Measurements from ENCODE around the gene XRCC3. TPM values are rescaled to one million over a fixed set of nuclear protein-coding genes. Genes with fewer than 3 reads are reported as not detected.

Gene XRCC3
- total and polyA plus RNA-seq, 2 experiments from 2014 or later, result 7.7 to 9.1 TPM

DNA sequence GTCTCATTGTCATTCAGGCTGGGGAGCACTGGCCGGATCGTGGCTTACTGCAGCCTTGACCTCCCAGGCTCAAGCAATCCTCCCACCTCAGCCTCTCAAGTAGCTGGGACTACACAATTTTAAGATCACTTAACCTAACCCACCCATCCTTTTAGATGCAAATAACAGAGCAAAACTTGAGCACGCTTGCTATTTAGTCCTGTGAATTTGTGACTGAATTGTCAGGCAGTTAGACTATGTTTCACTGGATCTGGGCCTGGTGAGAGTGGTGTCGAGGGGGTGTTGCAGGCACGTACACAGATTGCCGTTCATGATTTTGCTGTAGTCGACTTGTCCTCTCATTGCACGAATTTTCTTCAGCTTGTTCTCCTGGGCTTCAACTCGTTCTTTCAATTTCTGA is 38.5 kb upstream of the XRCC3 start:
- Histone ChIP-seq H3K4me2 (no peak overlapping the region), H3K9me2 (replicated peaks; ENCODE audit: insufficient read depth) (no peaks in the 10 kb centered on the region), H2AFZ (no peak overlapping the region), H3K4me3 (no peak overlapping the region), H3K4me1 (ENCODE audit: insufficient read depth) (no peaks in the 10 kb centered on the region), H3K9me3 (ENCODE audit: low read depth) (no peaks in the 10 kb centered on the region), H3K27ac (no peak overlapping the region), H4K20me1 (ENCODE audit: insufficient read depth, poor library complexity, severe bottlenecking) (no peaks in the 10 kb centered on the region), H3K27me3 (no peaks in the 10 kb centered on the region), H3K36me3 (replicated peaks; ENCODE audit: insufficient read depth, low read depth) (no peaks in the 10 kb centered on the region), H3K79me2 (no peaks in the 10 kb centered on the region)
- WGBS (ENCODE audit: low lambda C conversion rate, missing lambda C conversion rate), result 87% methylated on average over 9 of the region's 9 CpGs
- TF ChIP-seq EZH2phosphoT487 (IDR thresholded peaks at IDR 0.05; ENCODE audit: low read depth, severe bottlenecking, unreplicated experiment), result no peak
- no peak for TF ChIP-seq EZH2 (IDR thresholded peaks at IDR 0.05; ENCODE audit: borderline replicate concordance)
- TF ChIP-seq, protein P1, sequence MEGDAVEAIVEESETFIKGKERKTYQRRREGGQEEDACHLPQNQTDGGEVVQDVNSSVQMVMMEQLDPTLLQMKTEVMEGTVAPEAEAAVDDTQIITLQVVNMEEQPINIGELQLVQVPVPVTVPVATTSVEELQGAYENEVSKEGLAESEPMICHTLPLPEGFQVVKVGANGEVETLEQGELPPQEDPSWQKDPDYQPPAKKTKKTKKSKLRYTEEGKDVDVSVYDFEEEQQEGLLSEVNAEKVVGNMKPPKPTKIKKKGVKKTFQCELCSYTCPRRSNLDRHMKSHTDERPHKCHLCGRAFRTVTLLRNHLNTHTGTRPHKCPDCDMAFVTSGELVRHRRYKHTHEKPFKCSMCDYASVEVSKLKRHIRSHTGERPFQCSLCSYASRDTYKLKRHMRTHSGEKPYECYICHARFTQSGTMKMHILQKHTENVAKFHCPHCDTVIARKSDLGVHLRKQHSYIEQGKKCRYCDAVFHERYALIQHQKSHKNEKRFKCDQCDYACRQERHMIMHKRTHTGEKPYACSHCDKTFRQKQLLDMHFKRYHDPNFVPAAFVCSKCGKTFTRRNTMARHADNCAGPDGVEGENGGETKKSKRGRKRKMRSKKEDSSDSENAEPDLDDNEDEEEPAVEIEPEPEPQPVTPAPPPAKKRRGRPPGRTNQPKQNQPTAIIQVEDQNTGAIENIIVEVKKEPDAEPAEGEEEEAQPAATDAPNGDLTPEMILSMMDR (IDR thresholded peaks at IDR 0.05; ENCODE audit: poor library complexity), result no peak
- DNase-seq (ENCODE audit: low spot score), result no peak

DNA sequence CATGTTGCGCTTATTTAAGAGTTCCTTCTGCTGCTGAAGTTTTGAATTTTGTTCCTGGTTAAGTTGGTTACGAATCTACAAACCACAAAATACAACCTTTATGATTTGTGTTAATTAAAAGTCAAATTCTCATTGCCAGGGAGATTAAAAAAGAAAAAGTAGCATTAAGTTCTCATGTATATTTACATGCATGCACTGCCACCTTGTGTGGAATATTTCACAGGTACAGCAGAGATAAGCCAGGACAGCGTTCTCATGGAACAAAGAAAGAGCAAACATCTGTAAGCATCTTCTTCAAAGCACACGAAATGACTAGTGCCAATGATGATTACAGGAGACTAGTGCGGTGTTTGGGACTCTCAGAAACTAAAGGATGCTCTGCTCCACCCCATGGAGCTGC is 34.6 kb upstream of the XRCC3 start:
- no peaks in the 10 kb centered on the region for H3K9me3 ChIP-seq (ENCODE audit: low read depth)
- TF ChIP-seq EZH2phosphoT487 (IDR thresholded peaks at IDR 0.05; ENCODE audit: low read depth, severe bottlenecking, unreplicated experiment), result no peak
- TF ChIP-seq, protein P1 (IDR thresholded peaks at IDR 0.05; ENCODE audit: poor library complexity), result peak; percentile 8
- no peak overlapping the region for H3K4me3 ChIP-seq
- no peaks in the 10 kb centered on the region for H3K4me1 ChIP-seq (ENCODE audit: insufficient read depth)
- no peak overlapping the region for H2AFZ ChIP-seq
- 94% methylated on average over 5 of the region's 5 CpGs for WGBS (ENCODE audit: low lambda C conversion rate, missing lambda C conversion rate)
- no peaks in the 10 kb centered on the region for H3K36me3 ChIP-seq (replicated peaks; ENCODE audit: insufficient read depth, low read depth)
- no peak overlapping the region for H3K4me2 ChIP-seq
- H3K27me3 ChIP-seq, result no peaks in the 10 kb centered on the region
- no peak for DNase-seq (ENCODE audit: low spot score)
- H3K79me2 ChIP-seq, result no peaks in the 10 kb centered on the region
- H3K9me2 ChIP-seq (replicated peaks; ENCODE audit: insufficient read depth), result no peaks in the 10 kb centered on the region
- no peak overlapping the region for H3K27ac ChIP-seq
- no peaks in the 10 kb centered on the region for H4K20me1 ChIP-seq (ENCODE audit: insufficient read depth, poor library complexity, severe bottlenecking)

DNA sequence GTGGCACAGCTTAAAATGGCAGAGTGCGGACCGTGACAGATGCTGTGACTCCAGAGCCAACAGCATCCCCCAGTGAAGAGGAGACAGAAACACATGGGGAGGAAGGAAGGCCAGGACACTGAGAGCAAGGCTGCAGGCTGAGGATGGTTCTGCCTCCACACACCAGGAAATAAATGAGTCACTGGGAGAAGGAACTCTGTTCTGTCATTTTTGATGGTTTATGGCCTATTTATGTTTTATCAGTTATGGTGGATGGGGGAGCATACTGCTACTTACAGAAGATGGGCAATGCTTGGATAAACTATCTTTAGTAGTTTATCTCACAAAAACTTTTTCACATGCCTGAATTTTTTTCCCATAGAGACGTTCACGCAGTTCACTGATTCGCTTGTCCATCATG is 34.2 kb upstream of the XRCC3 start:
- DNase-seq (ENCODE audit: low spot score), result no peak
- no peak overlapping the region for H3K4me2 ChIP-seq
- no peaks in the 10 kb centered on the region for H3K9me3 ChIP-seq (ENCODE audit: low read depth)
- H3K9me2 ChIP-seq (replicated peaks; ENCODE audit: insufficient read depth), result no peaks in the 10 kb centered on the region
- TF ChIP-seq EZH2 (IDR thresholded peaks at IDR 0.05; ENCODE audit: borderline replicate concordance) (no peak), EZH2phosphoT487 (IDR thresholded peaks at IDR 0.05; ENCODE audit: low read depth, severe bottlenecking, unreplicated experiment) (no peak)
- TF ChIP-seq, protein P1 (IDR thresholded peaks at IDR 0.05; ENCODE audit: poor library complexity), result no peak
- no peaks in the 10 kb centered on the region for H3K79me2 ChIP-seq
- no peak overlapping the region for H3K27ac ChIP-seq
- H4K20me1 ChIP-seq (ENCODE audit: insufficient read depth, poor library complexity, severe bottlenecking), result no peaks in the 10 kb centered on the region
- no peaks in the 10 kb centered on the region for H3K27me3 ChIP-seq
- no peaks in the 10 kb centered on the region for H3K36me3 ChIP-seq (replicated peaks; ENCODE audit: insufficient read depth, low read depth)
- WGBS (ENCODE audit: low lambda C conversion rate, missing lambda C conversion rate), result 92% methylated on average over 5 of the region's 5 CpGs
- no peak overlapping the region for H2AFZ ChIP-seq
- H3K4me1 ChIP-seq (ENCODE audit: insufficient read depth), result no peaks in the 10 kb centered on the region
- no peak overlapping the region for H3K4me3 ChIP-seq

DNA sequence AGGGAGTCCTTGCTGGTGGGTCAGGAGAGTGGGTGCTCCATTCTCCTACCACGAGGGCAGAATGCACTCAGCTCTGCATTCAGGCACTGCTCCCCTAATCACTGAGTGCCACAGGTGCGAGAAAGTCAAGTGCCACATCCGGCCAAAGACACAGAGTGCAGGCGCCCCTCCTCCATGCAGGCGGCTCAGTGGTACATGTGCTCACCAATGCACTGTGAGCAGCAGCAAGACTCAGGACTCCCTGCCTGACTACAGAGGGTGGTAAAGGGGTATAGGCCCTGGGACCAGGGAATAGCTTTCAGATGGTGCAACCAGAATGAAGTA is 33.2 kb upstream of the XRCC3 start:
- H3K4me2 ChIP-seq, result no peak overlapping the region
- no peaks in the 10 kb centered on the region for H3K36me3 ChIP-seq (replicated peaks; ENCODE audit: insufficient read depth, low read depth)
- no peaks in the 10 kb centered on the region for H3K27me3 ChIP-seq
- TF ChIP-seq EZH2phosphoT487 (IDR thresholded peaks at IDR 0.05; ENCODE audit: low read depth, severe bottlenecking, unreplicated experiment) (no peak), EZH2 (IDR thresholded peaks at IDR 0.05; ENCODE audit: borderline replicate concordance) (no peak)
- TF ChIP-seq, protein P1 (IDR thresholded peaks at IDR 0.05; ENCODE audit: poor library complexity), result no peak
- H3K4me1 ChIP-seq (ENCODE audit: insufficient read depth), result no peaks in the 10 kb centered on the region
- H3K9me3 ChIP-seq (ENCODE audit: low read depth), result no peaks in the 10 kb centered on the region
- DNase-seq (ENCODE audit: low spot score), result no peak
- 94% methylated on average over 5 of the region's 5 CpGs for WGBS (ENCODE audit: low lambda C conversion rate, missing lambda C conversion rate)
- no peaks in the 10 kb centered on the region for H4K20me1 ChIP-seq (ENCODE audit: insufficient read depth, poor library complexity, severe bottlenecking)
- H3K79me2 ChIP-seq, result no peaks in the 10 kb centered on the region
- no peak overlapping the region for H2AFZ ChIP-seq
- H3K4me3 ChIP-seq, result no peak overlapping the region
- H3K9me2 ChIP-seq (replicated peaks; ENCODE audit: insufficient read depth), result no peaks in the 10 kb centered on the region
- H3K27ac ChIP-seq, result no peak overlapping the region
